HEK293T (cell line): Measurements from ENCODE around the gene MGRN1.

Source experiments
- CTCF ChIA-PET: fragments of 350-600 bp; formaldehyde crosslinking; extraction: SDS; loops from one replicate; lab custom pipeline; 2021; ENCODE audit warnings: antibody characterized with exemption, inconsistent platforms; lab: Yijun Ruan, JAX
- POLR2A ChIA-PET: fragments of 350-600 bp; formaldehyde crosslinking; extraction: SDS; loops from one replicate; lab custom pipeline; 2020; ENCODE audit warnings: antibody characterized with exemption, inconsistent platforms; lab: Yijun Ruan, JAX
- DNase-seq: peaks from one replicate; pipeline ENCODE4 v3.0.0; 2012; ENCODE audit warnings: mixed read lengths; ENCODE audit errors: extremely low spot score
- ARNT ChIP-seq: fragments of 450-650 bp; IDR thresholded peaks from 2 replicates; pipeline ENCODE4 v1.6.1; 2017; ENCODE audit warnings: mild to moderate bottlenecking
- BHLHE40 ChIP-seq: fragments of 450-650 bp; IDR thresholded peaks from 2 replicates; pipeline ENCODE4 v1.6.1; 2016; ENCODE audit warnings: mild to moderate bottlenecking, moderate library complexity, borderline replicate concordance
- CTBP1 ChIP-seq: fragments of 450-650 bp; IDR thresholded peaks from 2 replicates; pipeline ENCODE4 v1.6.1; 2016; ENCODE audit warnings: borderline replicate concordance
- ELF4 ChIP-seq: fragments of 450-650 bp; IDR thresholded peaks from 2 replicates; pipeline ENCODE4 v1.6.1; 2017; ENCODE audit warnings: antibody characterized with exemption
- FOXA1 ChIP-seq: fragments of 450-650 bp; IDR thresholded peaks from 2 replicates; pipeline ENCODE4 v1.6.1; 2016; ENCODE audit warnings: mild to moderate bottlenecking
- FOXK2 ChIP-seq: fragments of 450-650 bp; IDR thresholded peaks from 2 replicates; pipeline ENCODE4 v1.6.1; 2016; ENCODE audit warnings: mild to moderate bottlenecking
- FOXM1 ChIP-seq: fragments of 450-650 bp; IDR thresholded peaks from 2 replicates; pipeline ENCODE4 v1.6.1; 2017; ENCODE audit warnings: mild to moderate bottlenecking, borderline replicate concordance
- HDGF ChIP-seq: fragments of 450-650 bp; IDR thresholded peaks from 2 replicates; pipeline ENCODE4 v1.6.1; 2017; ENCODE audit warnings: antibody characterized with exemption, borderline replicate concordance
- L3MBTL2 ChIP-seq: fragments of 450-650 bp; conservative IDR thresholded peaks from 2 replicates; pipeline ENCODE4 v1.6.1; 2016; ENCODE audit warnings: mild to moderate bottlenecking
- LEF1 ChIP-seq: fragments of 450-650 bp; IDR thresholded peaks from 2 replicates; pipeline ENCODE4 v1.6.1; 2017; ENCODE audit warnings: mild to moderate bottlenecking, borderline replicate concordance
- NFRKB ChIP-seq: fragments of 450-650 bp; IDR thresholded peaks from 2 replicates; pipeline ENCODE4 v1.6.1; 2016; ENCODE audit warnings: mild to moderate bottlenecking, moderate library complexity
- PKNOX1 ChIP-seq: fragments of 450-650 bp; IDR thresholded peaks from 2 replicates; pipeline ENCODE4 v1.6.1; 2016
- SP1 ChIP-seq: fragments of 450-650 bp; IDR thresholded peaks from 2 replicates; pipeline ENCODE4 v1.6.1; 2017
- SUZ12 ChIP-seq: fragments of 450-650 bp; IDR thresholded peaks from 2 replicates; pipeline ENCODE4 v1.6.1; 2016; ENCODE audit warnings: mild to moderate bottlenecking
- TARDBP ChIP-seq: fragments of 450-650 bp; IDR thresholded peaks from 2 replicates; pipeline ENCODE4 v1.6.1; 2016
- ZNF384 ChIP-seq: fragments of 450-650 bp; IDR thresholded peaks from 2 replicates; pipeline ENCODE4 v1.6.1; 2016

The MGRN1 gene

GRCh38 chr16:4624015-4624826 is at the start of gene MGRN1:
Gene MGRN1 (plus strand): TSS chr16:4624826. CDS start chr16:4624961, 135 bp downstream.
- ChIA-PET CTCF (interaction anchor here (0.6 to 1.6 kb wide), 6 partner anchors 9 to 118 kb away, joined by 3 to 5 read pairs (median 3); no protein-coding TSS in a partner anchor), POLR2A (interaction anchor here (1.1 to 3.5 kb wide), 2 partner anchors 8 to 11 kb away, joined by 3 to 21 read pairs; no protein-coding TSS in a partner anchor)
- peak; percentile 93 for DNase-seq
- TF ChIP-seq NFRKB = no peak
- peak; percentile 68 for TF ChIP-seq PKNOX1
- TF ChIP-seq BHLHE40 = peak; percentile 86; the same call in 1 of the 2 replicates
- TF ChIP-seq ARNT = no peak
- no peak for TF ChIP-seq FOXK2
- no peak for TF ChIP-seq CTBP1
- TF ChIP-seq FOXM1 = no peak
- TF ChIP-seq LEF1 = no peak
- TF ChIP-seq ELF4 = no peak; the same call in 1 of the 2 replicates
- TF ChIP-seq SUZ12 = no peak
- no peak for TF ChIP-seq SP1
- peak; percentile 80; the same call in 1 of the 2 replicates for TF ChIP-seq L3MBTL2

- ChIA-PET POLR2A (no interaction called here), CTCF (interaction anchor here (0.7 kb wide), 1 partner anchor 10 kb away, joined by 3 read pairs; no protein-coding TSS in a partner anchor)
- no peak for TF ChIP-seq L3MBTL2
- no peak for TF ChIP-seq ELF4
- no peak for TF ChIP-seq ZNF384
- no peak for TF ChIP-seq NFRKB
- no peak for DNase-seq
These were observed 49.5 kb upstream of the MGRN1 start for GRCh38 chr16:4574919-4575705.

GRCh38 chr16:4576008-4576407 is 48.6 kb upstream of the MGRN1 start:
- POLR2A ChIA-PET = no interaction called here
- TF ChIP-seq CTBP1 = no peak
- no peak for TF ChIP-seq ZNF384
- TF ChIP-seq FOXA1 = no peak
- no peak for TF ChIP-seq PKNOX1
- no peak for TF ChIP-seq NFRKB
- no peak for TF ChIP-seq FOXM1
- TF ChIP-seq HDGF = no peak
- no peak for TF ChIP-seq SUZ12
- no peak for TF ChIP-seq ELF4
- no peak for TF ChIP-seq SP1
- no peak for TF ChIP-seq FOXK2
- TF ChIP-seq ARNT = no peak
- no peak for TF ChIP-seq BHLHE40
- no peak for TF ChIP-seq LEF1
- TF ChIP-seq L3MBTL2 = no peak
- no peak for TF ChIP-seq TARDBP
- CTCF ChIA-PET = interaction anchor here (0.7 kb wide), 1 partner anchor 9 kb away, joined by 3 read pairs; no protein-coding TSS in a partner anchor
- no peak for DNase-seq

GRCh38 chr16:4578961-4579530 is 45.6 kb upstream of the MGRN1 start:
- CTCF ChIA-PET = interaction anchor here (1.1 kb wide), 1 partner anchor 73 kb away, joined by 3 read pairs; no protein-coding TSS in a partner anchor
- POLR2A ChIA-PET = no interaction called here
- TF ChIP-seq SP1 = no peak
- TF ChIP-seq L3MBTL2 = no peak
- DNase-seq = no peak

GRCh38 chr16:4580250-4580649 is 44.4 kb upstream of the MGRN1 start:
- ChIA-PET POLR2A (no interaction called here), CTCF (no interaction called here)
- no peak for DNase-seq
- no peak for TF ChIP-seq FOXA1
- TF ChIP-seq FOXM1 = no peak
- no peak for TF ChIP-seq FOXK2
- TF ChIP-seq TARDBP = no peak
- no peak for TF ChIP-seq ARNT
- TF ChIP-seq LEF1 = no peak
- no peak for TF ChIP-seq ELF4
- TF ChIP-seq NFRKB = no peak
- no peak for TF ChIP-seq SUZ12
- TF ChIP-seq PKNOX1 = no peak
- no peak for TF ChIP-seq HDGF
- TF ChIP-seq CTBP1 = no peak
- no peak for TF ChIP-seq L3MBTL2

- CTCF ChIA-PET = no interaction called here
- POLR2A ChIA-PET = no interaction called here
- no peak for TF ChIP-seq ARNT
- no peak for TF ChIP-seq SP1
- no peak for TF ChIP-seq FOXK2
- TF ChIP-seq PKNOX1 = no peak
- no peak for TF ChIP-seq FOXM1
- no peak for TF ChIP-seq L3MBTL2
- TF ChIP-seq BHLHE40 = no peak
- TF ChIP-seq HDGF = no peak
- TF ChIP-seq LEF1 = no peak
- no peak for TF ChIP-seq ZNF384
- TF ChIP-seq FOXA1 = no peak
- no peak for TF ChIP-seq NFRKB
- no peak for TF ChIP-seq CTBP1
- TF ChIP-seq TARDBP = no peak
- no peak for TF ChIP-seq ELF4
- no peak for TF ChIP-seq SUZ12
- DNase-seq = no peak
These were observed 40.7 kb upstream of the MGRN1 start for GRCh38 chr16:4583906-4584305.
